Peyer's patch (tissue), 4 donors: Measurements from ENCODE around the gene RTL5. TPM values are rescaled to one million over a fixed set of nuclear protein-coding genes. Genes with fewer than 3 reads are reported as not detected.
A peak's percentile ranks its signal among the peaks of the same experiment; 100 is the strongest.
"Not testable (repeated sequence)": the region's sequence is repeated elsewhere in the genome, so short reads cannot be mapped to it uniquely, and the experiment has no call there.

Source experiments
- DNase-seq, 3 donors: peaks; one replicate each; pipeline ENCODE4 v3.0.0-alpha.2; 2017 to 2019
- H3K27ac ChIP-seq, 4 donors: fragments of 200-600 bp; sonication (generic); one replicate each; pipeline ENCODE4 v1.5.1; 2016 to 2019
- H3K27me3 ChIP-seq, 2 donors: fragments of 200-600 bp; sonication (generic); one replicate each; pipeline ENCODE4 v1.5.1; 2019
- H3K36me3 ChIP-seq, 3 donors: fragments of 200-600 bp; sonication (generic); one replicate each; pipeline ENCODE4 v1.5.1; 2016 to 2019
- H3K4me1 ChIP-seq, 4 donors: fragments of 200-600 bp; sonication (generic); one replicate each; pipeline ENCODE4 v1.5.1; 2016 to 2019
- H3K4me3 ChIP-seq, 4 donors: fragments of 200-600 bp; sonication (generic); 1 replicate in 3 of 4; 2 replicates in 1 of 4; pipeline ENCODE4 v1.5.1; 2016 to 2019; ENCODE audit warnings: mild to moderate bottlenecking in 1 of 4
- H3K9me3 ChIP-seq, 4 donors: fragments of 200-600 bp; sonication (generic); one replicate each; pipeline ENCODE4 v1.5.1; 2016 to 2019; ENCODE audit warnings: mild to moderate bottlenecking in 1 of 4
- POLR2A ChIP-seq, 2 donors: fragments of 450-650 bp; IDR thresholded peaks; one replicate each; pipeline ENCODE4 v1.5.1; 2017; ENCODE audit warnings: antibody characterized with exemption in 2 of 2, mild to moderate bottlenecking in 2 of 2, moderate library complexity in 2 of 2
- total RNA-seq, 4 donors: library from RNA; depleted of rRNA; stranded (reverse); fragments of >200 nt; gene quantifications; one replicate each; pipeline ENCODE4 v1.1.0, GENCODE V29; 2016
- TF ChIP-seq, protein P1 (sequence below), 6 experiments: fragments of 450-650 bp in 4 of 6; fragments of 200-600 bp in 2 of 6; sonication (generic) in 1 of 6; IDR thresholded peaks; one replicate each; pipeline ENCODE4 v1.5.1; 2017 to 2019; ENCODE audit warnings: antibody characterized with exemption in 6 of 6, mild to moderate bottlenecking in 3 of 6, moderate library complexity in 1 of 6

The RTL5 gene
- total RNA-seq, result 1 to 10 TPM in 3 of 4 donors, under 1 TPM in 1; 0.18 to 1.7 (median 1.4) TPM

DNA sequence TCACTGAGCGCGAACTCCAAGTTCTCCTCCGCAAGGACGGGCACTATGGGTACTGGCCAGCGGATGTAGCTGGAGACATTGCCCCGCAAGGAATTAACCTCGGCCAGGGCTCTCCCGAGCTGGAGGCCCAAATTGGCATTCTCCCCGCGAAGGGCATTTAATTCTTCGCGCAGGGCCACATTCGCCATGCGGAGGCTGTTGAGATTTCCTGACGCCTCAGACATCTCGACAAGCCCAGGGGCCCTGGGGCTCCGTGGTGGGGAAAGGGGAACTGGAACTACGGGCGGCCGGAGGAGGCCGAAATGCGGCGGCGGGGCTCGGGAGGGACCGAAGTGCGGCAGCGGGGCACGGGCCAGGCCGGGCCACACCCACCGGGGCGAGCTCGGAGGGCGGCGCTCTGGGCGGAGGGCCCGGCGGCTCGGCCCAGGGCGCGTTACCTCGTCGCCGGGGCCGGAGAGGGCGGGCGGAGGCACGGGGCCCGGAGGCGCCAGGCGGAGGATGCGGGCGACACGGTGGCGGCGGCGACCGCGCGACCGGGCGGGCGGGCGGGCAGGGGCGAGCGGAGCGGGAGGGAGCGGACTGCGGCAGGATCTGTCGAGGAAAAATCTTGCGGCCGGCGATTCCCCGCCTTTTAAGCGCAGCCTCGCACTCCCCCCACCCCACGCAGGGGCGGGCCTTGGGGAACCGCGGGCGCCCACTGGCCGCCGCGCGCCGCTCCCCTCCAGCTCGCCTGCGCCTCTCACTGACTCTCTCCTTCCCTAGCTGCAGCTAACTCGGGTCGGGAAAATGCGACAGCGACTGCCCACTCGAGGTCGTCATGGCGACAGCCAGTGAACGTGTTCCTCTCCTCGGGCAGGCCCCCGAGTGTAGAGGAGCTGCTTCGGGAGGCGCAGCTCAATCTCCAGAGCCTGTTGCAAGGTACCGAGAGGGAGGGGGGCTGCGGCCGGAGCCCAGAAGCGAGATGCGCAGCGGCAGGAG, at the start of gene RTL5:
TSS of gene RTL5 (minus strand) at position 599 of the 978 bp plus-strand sequence.
- Histone ChIP-seq H3K27ac (peak within 1 kb of the TSS; percentile 22 to 72 (median 58)), H3K4me3 (peak within 1 kb of the TSS; percentile 34 to 57 (median 50))

DNA sequence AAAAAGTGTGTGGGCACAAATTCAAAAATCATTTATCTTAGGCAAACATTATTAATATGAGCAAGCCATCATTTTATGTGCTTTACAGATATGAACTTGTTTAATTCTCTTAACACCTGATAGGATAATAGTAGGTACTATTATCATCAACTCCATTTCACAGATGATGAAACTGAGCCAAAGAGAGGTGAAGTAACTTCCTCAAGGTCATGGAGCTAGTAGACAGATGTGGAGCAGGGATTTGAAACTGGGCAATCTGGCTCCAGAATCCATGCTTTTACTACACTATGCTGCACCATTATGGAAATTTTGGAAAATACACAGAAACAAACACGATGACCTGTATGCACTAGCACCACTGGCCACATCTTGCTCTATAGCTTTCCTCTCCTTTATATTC, 48.8 kb upstream of the RTL5 start:
- no peak for DNase-seq
- H3K27ac ChIP-seq, result peak overlapping the region in 3 of 4 donors; percentile 70 to 86 (median 81)
- TF ChIP-seq, protein P1, sequence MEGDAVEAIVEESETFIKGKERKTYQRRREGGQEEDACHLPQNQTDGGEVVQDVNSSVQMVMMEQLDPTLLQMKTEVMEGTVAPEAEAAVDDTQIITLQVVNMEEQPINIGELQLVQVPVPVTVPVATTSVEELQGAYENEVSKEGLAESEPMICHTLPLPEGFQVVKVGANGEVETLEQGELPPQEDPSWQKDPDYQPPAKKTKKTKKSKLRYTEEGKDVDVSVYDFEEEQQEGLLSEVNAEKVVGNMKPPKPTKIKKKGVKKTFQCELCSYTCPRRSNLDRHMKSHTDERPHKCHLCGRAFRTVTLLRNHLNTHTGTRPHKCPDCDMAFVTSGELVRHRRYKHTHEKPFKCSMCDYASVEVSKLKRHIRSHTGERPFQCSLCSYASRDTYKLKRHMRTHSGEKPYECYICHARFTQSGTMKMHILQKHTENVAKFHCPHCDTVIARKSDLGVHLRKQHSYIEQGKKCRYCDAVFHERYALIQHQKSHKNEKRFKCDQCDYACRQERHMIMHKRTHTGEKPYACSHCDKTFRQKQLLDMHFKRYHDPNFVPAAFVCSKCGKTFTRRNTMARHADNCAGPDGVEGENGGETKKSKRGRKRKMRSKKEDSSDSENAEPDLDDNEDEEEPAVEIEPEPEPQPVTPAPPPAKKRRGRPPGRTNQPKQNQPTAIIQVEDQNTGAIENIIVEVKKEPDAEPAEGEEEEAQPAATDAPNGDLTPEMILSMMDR (IDR thresholded peaks at IDR 0.05), result no peak
- TF ChIP-seq POLR2A (IDR thresholded peaks at IDR 0.05), result no peak
- H3K4me3 ChIP-seq, result peak overlapping the region in 1 of 4 donors; percentile 81
- H3K9me3 ChIP-seq, result no peaks in the 10 kb centered on the region
- H3K36me3 ChIP-seq, result no peaks in the 10 kb centered on the region
- H3K4me1 ChIP-seq, result peaks cover 0 to 7% (median 0%) of the 10 kb centered on the region in 4 donors
- H3K27me3 ChIP-seq, result no peaks in the 10 kb centered on the region

More for the DNA sequence above, at the start of gene RTL5:
- no peak for TF ChIP-seq POLR2A (IDR thresholded peaks at IDR 0.05)
- TF ChIP-seq, protein P1 (IDR thresholded peaks at IDR 0.05), result no peak
- Histone ChIP-seq H3K4me1 (peaks cover 0 to 5% (median 0%) of the 10 kb centered on the region in 4 donors), H3K36me3 (no peaks in the 10 kb centered on the region), H3K27me3 (no peaks in the 10 kb centered on the region), H3K9me3 (no peaks in the 10 kb centered on the region)
- peak; percentile 60 to 87 (median 60) for DNase-seq

DNA sequence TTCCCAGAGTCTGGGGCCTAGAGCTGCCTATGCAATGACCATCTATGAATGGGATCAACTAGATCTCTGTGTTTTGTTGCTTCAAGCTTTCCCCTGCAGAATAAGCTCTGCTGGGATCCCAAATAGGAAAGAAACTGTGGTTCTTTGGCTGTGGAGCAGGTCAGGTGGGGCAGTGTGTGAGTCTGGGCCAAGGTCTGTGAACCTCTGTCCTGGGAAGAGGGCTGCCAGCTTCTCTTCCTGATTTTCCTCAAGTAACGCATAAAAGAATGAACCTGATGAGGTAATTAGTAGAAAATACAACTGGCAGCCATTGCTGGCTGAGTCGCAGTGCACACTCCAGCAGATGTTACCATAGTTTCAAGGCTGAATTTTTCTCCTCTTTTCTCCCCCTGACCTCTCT, 45.3 kb upstream of the RTL5 start:
- H3K27ac ChIP-seq, result no peak overlapping the region
- TF ChIP-seq, protein P1 (IDR thresholded peaks at IDR 0.05), result no peak
- no peak for TF ChIP-seq POLR2A (IDR thresholded peaks at IDR 0.05)
- DNase-seq, result no peak
- no peaks in the 10 kb centered on the region for H3K9me3 ChIP-seq
- no peaks in the 10 kb centered on the region for H3K36me3 ChIP-seq
- no peak overlapping the region for H3K4me3 ChIP-seq
- no peaks in the 10 kb centered on the region for H3K27me3 ChIP-seq
- H3K4me1 ChIP-seq, result no peaks in the 10 kb centered on the region

DNA sequence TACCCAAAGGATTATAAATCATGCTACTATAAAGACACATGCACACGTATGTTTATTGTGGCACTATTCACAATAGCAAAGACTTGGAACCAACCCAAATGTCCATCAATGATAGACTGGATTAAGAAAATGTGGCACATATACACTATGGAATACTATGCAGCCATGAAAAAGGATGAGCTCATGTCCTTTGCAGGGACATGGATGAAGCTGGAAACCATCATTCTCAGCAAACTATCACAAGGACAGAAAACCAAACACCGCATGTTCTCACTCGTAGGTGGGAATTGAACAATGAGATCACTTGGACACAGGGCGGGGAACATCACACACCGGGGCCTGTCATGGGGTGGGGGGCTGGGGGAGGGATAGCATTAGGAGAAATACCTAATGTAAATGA, 44.6 kb upstream of the RTL5 start:
- H3K36me3 ChIP-seq, H3K9me3 ChIP-seq, H3K27me3 ChIP-seq: not testable (repeated sequence)

DNA sequence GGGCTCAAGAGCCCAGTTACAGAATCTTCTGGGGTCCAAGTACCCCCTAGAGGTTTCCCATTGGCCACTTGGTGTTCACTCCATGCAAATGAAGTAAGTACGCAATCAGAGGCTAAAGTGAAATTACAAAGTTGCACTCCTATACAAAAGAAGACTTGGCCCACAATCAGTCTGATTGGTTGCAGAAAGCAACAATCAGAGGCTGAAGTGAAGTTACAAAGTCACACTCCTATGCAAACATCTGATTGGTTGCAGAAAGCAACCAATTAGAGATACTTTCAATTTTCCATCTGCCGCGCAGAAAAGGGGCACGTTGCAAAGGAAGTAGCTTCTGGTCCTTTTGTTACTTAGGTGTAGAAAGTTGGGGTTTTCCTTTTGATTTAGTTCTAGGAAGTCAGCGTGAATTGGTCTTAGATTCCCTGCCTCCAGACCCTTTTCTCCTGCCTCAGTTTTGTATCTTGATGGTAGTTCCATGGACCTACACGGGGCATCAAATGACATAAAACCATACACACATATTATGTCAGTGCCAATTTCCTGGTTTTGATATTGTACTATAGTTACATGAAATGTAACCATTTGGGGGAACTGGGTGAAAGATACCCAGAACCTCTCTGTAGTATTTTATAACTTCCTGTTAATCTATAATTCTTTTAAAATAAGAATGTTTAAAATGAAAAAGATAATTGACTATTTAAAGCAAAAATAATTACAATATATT, 37.5 kb upstream of the RTL5 start:
- Histone ChIP-seq H3K36me3 (no peaks in the 10 kb centered on the region), H3K27me3 (no peaks in the 10 kb centered on the region), H3K9me3 (no peaks in the 10 kb centered on the region), H3K4me3 (peak overlapping the region in 1 of 4 donors; percentile 8), H3K4me1 (no peaks in the 10 kb centered on the region), H3K27ac (no peak overlapping the region)
- peak in 1 of 3 donors; percentile 47 for DNase-seq
- peak in 1 of 2 donors; percentile 16 for TF ChIP-seq POLR2A (IDR thresholded peaks at IDR 0.05)
- TF ChIP-seq, protein P1 (IDR thresholded peaks at IDR 0.05), result no peak

More for the DNA sequence above, 44.6 kb upstream of the RTL5 start:
- H3K27ac ChIP-seq, DNase-seq, H3K4me1 ChIP-seq, H3K4me3 ChIP-seq: not testable (repeated sequence)
